Activated naive CD8-positive, alpha-beta T cell treated with anti-CD3 and anti-CD28 coated beads, Interleukin-2, amount 10 ng/mL, durations not matched to agents 7 days and 5 days (primary cell): ENCODE data around the gene MYO18A. TPM values are rescaled to one million over a fixed set of nuclear protein-coding genes. Genes with fewer than 3 reads are reported as not detected.

ENCODE experiments used
- ATAC-seq: fragments of 150-1000 bp; cut with Tn5 transposase; one replicate; pipeline ENCODE4 v1.10.0; 2021; ENCODE audit warnings: low read depth, moderate library complexity
- POLR2A ChIA-PET: fragments of 350-600 bp; sonication (Branson Sonifier 250); formaldehyde crosslinking; loops from one replicate; lab custom pipeline; 2021; ENCODE audit warnings: antibody characterized with exemption; lab: Charles Lee
- DNase-seq: peaks from one replicate; pipeline ENCODE4 v3.0.0; 2021
- H3K27ac Mint-ChIP-seq: one replicate; pipeline ENCODE4 v1.8.0; 2022; ENCODE audit warnings: mild to moderate bottlenecking, mixed read lengths
- H3K27me3 Mint-ChIP-seq: one replicate; pipeline ENCODE4 v1.8.0; 2022; ENCODE audit warnings: mild to moderate bottlenecking, moderate library complexity, mixed read lengths
- H3K36me3 Mint-ChIP-seq: one replicate; pipeline ENCODE4 v1.8.0; 2021; ENCODE audit warnings: mild to moderate bottlenecking, mixed read lengths
- H3K4me1 Mint-ChIP-seq: one replicate; pipeline ENCODE4 v1.8.0; 2021; ENCODE audit warnings: mixed read lengths
- H3K4me3 Mint-ChIP-seq: one replicate; pipeline ENCODE4 v1.8.0; 2022; ENCODE audit warnings: mild to moderate bottlenecking, moderate library complexity, mixed read lengths
- H3K9me3 Mint-ChIP-seq: one replicate; pipeline ENCODE4 v1.8.0; 2021; ENCODE audit warnings: mixed read lengths
- total RNA-seq, 2 experiments: library from RNA; stranded (reverse); gene quantifications; one replicate each; pipeline ENCODE4 v1.2.3, GENCODE V29; 2021

MYO18A gene
- total RNA-seq, 2 experiments from 2014 or later, result 79.7 to 80.6 TPM

DNA sequence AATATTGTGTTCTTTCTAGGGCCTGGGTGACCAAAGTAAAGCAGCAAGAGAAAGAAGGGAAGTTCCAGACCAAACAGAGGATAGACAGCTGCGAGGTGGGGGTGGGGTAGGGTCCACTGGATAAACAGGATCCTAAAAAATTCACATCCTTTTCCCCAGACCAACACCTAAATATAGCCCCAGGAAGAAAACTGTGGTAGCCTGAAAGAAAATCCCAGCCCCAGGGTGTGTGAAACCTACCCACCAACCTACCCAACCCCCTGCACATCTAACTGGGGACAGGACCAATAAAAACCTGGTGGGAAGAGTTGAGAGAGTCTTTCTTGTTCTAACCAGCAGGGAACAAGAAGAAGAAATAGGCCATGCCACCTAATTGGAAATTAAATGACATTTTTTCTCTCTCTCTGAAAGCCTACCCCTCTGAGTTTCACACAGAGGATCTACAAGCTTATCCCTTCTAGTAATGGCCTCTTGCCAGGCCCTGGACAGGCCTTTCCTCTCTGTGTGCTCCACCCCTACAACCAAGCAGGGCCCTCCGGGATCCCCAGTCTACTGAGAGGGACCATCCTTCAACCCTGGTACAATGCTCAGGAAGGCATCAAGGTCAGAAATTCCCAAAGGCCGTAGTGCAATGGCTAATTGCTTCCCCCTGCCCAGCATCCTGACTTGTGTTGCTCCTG, 12.0 kb downstream of the MYO18A start:
- POLR2A ChIA-PET, result no interaction called here
- Mint-ChIP-seq H3K4me1 (peaks cover 2% of the 10 kb centered on the region), H3K9me3 (no peaks in the 10 kb centered on the region), H3K27me3 (no peaks in the 10 kb centered on the region), H3K27ac (no peak overlapping the region), H3K4me3 (no peak overlapping the region), H3K36me3 (peaks cover 6% of the 10 kb centered on the region)
- no peak for ATAC-seq
- no peak for DNase-seq

DNA sequence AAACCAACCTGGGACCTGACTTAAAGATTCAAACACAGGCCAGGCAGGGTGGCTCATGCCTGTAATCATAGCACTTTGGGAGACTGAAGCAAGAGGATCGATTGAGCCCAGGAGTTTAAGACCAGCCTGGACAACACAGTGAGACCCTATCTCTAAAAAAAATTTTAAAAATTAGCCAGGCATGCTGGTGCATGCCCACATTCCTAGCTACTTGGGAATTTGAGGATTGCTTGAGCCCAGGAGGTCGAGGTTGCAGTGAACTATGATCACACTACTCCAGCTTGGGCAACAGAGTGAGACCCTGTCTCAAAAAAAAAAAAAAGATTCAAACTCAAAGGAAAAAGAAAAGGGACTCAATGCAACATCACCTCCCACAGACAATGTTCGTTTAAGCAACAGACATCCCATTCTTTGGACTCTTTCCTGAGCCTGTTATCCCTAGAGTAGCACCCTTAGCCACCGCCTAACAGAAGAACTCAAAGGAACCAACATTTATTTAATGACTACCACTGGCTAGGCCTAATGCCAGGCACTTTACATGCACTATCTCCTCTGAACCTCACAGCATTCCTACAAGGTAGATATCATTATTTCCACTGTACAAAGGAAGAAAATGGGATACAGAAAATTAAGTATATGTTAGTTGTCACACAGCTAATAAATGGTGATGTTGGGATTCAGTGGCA, 12.7 kb downstream of the MYO18A start:
- no peaks in the 10 kb centered on the region for H3K9me3 Mint-ChIP-seq

DNA sequence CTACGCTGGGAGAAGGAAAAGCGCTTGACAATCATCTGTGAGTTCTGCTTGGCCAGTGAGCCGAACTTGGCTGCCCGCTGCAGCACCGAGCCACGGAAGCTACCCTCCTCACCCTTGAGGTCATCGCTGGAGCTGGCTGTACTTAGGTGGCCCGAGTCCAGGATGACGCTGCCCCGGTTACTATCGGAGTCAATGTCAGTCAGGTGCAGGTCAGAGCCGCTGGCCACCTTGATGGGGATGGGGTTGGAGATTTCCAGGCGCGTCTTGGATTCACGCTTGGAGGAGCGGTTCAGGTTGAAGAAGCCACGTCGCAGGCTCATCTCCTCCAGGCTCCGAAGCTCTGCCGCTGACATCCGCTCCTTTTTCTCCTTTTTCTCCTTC, 13.7 kb downstream of the MYO18A start:
- Mint-ChIP-seq H3K9me3 (no peaks in the 10 kb centered on the region), H3K27ac (no peak overlapping the region), H3K4me3 (no peak overlapping the region), H3K36me3 (peaks cover 5% of the 10 kb centered on the region), H3K27me3 (no peaks in the 10 kb centered on the region), H3K4me1 (peaks cover 2% of the 10 kb centered on the region)
- no peak for ATAC-seq
- DNase-seq, result no peak
- POLR2A ChIA-PET, result no interaction called here

More for the DNA sequence above, 12.7 kb downstream of the MYO18A start:
- POLR2A ChIA-PET, result no interaction called here
- H3K27ac Mint-ChIP-seq, result no peak overlapping the region
- no peaks in the 10 kb centered on the region for H3K27me3 Mint-ChIP-seq
- DNase-seq (no peak), ATAC-seq (no peak)
- peaks cover 2% of the 10 kb centered on the region for H3K4me1 Mint-ChIP-seq
- H3K4me3 Mint-ChIP-seq, result no peak overlapping the region
- H3K36me3 Mint-ChIP-seq, result peaks cover 5% of the 10 kb centered on the region

DNA sequence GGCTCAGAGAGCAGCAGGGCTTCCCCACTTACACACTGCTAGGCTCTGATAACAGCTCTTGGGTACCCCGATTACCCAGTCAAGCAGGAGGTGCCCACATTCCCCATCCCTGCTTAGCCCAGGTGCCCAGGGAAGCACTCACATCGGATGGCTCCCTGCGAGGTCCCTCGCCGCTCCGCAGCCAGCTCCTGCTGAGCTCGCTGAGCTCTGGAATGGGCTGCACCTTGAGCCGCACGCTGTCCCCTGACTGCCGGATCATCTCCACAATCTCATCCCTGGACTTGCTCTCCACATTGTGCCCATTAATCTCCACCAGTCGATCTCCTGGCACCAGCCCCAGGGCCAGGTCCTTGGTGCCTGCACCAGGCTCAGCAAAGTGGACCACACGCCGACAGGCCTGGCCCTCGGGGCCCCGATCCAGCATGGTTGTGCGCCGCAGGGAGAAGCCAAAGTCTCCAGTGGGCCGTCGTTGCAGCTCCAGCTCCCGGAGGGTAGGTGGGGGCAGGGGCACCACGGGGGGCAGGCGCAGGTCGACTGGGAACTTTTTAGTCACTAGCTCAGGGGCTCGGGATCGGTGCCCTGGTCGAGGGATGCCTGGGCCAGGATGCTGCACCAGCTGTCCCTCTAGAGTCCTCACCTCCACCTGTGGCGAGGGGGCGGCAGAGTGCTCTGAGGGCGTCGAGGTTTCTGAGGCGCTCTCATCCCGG, 14.2 kb downstream of the MYO18A start:
- POLR2A ChIA-PET, result no interaction called here
- Mint-ChIP-seq H3K27me3 (no peaks in the 10 kb centered on the region), H3K4me1 (peaks cover 2% of the 10 kb centered on the region), H3K4me3 (no peak overlapping the region), H3K36me3 (peaks cover 5% of the 10 kb centered on the region), H3K27ac (no peak overlapping the region), H3K9me3 (no peaks in the 10 kb centered on the region)
- DNase-seq (no peak), ATAC-seq (no peak)

GRCh38 chr17:29165261-29165660, 14.9 kb downstream of the MYO18A start:
- Mint-ChIP-seq H3K4me3 (no peak overlapping the region), H3K9me3 (no peaks in the 10 kb centered on the region), H3K27me3 (no peaks in the 10 kb centered on the region), H3K4me1 (no peaks in the 10 kb centered on the region), H3K36me3 (peaks cover 5% of the 10 kb centered on the region), H3K27ac (no peak overlapping the region)
- ATAC-seq, result no peak
- DNase-seq, result no peak
- POLR2A ChIA-PET, result interaction anchor here (1.7 kb wide), 1 partner anchor 12 kb away, joined by 5 read pairs; no protein-coding TSS in a partner anchor

GRCh38 chr17:29163563-29163962, 16.6 kb downstream of the MYO18A start:
- H3K27ac Mint-ChIP-seq, result no peak overlapping the region
- no peaks in the 10 kb centered on the region for H3K9me3 Mint-ChIP-seq
- H3K4me3 Mint-ChIP-seq, result no peak overlapping the region
- no peaks in the 10 kb centered on the region for H3K27me3 Mint-ChIP-seq
- POLR2A ChIA-PET, result interaction anchor here (1.7 kb wide), 1 partner anchor 13 kb away, joined by 5 read pairs; no protein-coding TSS in a partner anchor
- peaks cover 5% of the 10 kb centered on the region for H3K36me3 Mint-ChIP-seq
- no peak for DNase-seq
- ATAC-seq, result no peak
- H3K4me1 Mint-ChIP-seq, result peaks cover 10% of the 10 kb centered on the region

GRCh38 chr17:29162909-29163341, 17.3 kb downstream of the MYO18A start:
- POLR2A ChIA-PET, result interaction anchor here (1.0 kb wide), 1 partner anchor 15 kb away, joined by 3 read pairs; no protein-coding TSS in a partner anchor
- Mint-ChIP-seq H3K27me3 (no peaks in the 10 kb centered on the region), H3K27ac (peak overlapping the region; percentile 45), H3K36me3 (peaks cover 5% of the 10 kb centered on the region), H3K9me3 (no peaks in the 10 kb centered on the region), H3K4me3 (no peak overlapping the region), H3K4me1 (peaks cover 10% of the 10 kb centered on the region)
- DNase-seq, result no peak
- no peak for ATAC-seq

- H3K9me3 Mint-ChIP-seq, result no peaks in the 10 kb centered on the region
- POLR2A ChIA-PET, result interaction anchor here (1.0 kb wide), 1 partner anchor 16 kb away, joined by 3 read pairs; no protein-coding TSS in a partner anchor
- ATAC-seq (no peak), DNase-seq (no peak)
- H3K4me1 Mint-ChIP-seq, result peaks cover 10% of the 10 kb centered on the region
- no peak overlapping the region for H3K4me3 Mint-ChIP-seq
- no peaks in the 10 kb centered on the region for H3K27me3 Mint-ChIP-seq
- H3K27ac Mint-ChIP-seq, result no peak overlapping the region
- peaks cover 5% of the 10 kb centered on the region for H3K36me3 Mint-ChIP-seq
Measured at GRCh38 chr17:29162082-29162908, 17.9 kb downstream of the MYO18A start.

DNA sequence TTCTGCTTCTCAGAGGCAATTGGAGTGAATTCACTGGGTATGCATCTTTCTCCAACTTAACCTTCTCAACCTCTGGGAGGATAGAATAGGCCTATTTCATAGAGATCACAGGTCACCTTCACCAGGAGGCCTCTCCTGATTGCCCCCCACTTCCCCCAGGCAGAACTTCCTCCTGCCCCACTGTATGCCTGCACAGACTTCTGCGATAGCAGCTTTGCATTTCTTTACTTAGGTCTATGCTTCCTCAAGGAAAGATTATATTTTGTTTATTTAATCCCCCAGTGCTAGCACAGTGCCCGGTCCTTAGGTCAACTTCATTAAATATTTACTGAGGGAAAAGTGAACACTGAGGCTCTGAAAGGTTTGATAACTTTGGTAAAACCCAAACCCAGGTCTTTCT, 19.9 kb downstream of the MYO18A start:
- H3K27ac Mint-ChIP-seq, result no peak overlapping the region
- H3K4me3 Mint-ChIP-seq, result no peak overlapping the region
- ATAC-seq (no peak), DNase-seq (no peak)
- POLR2A ChIA-PET, result interaction anchor here (2.0 kb wide), 1 partner anchor 12 kb away, joined by 7 read pairs; no protein-coding TSS in a partner anchor
- H3K9me3 Mint-ChIP-seq, result no peaks in the 10 kb centered on the region
- H3K27me3 Mint-ChIP-seq, result no peaks in the 10 kb centered on the region
- peaks cover 2% of the 10 kb centered on the region for H3K36me3 Mint-ChIP-seq
- H3K4me1 Mint-ChIP-seq, result peaks cover 15% of the 10 kb centered on the region

DNA sequence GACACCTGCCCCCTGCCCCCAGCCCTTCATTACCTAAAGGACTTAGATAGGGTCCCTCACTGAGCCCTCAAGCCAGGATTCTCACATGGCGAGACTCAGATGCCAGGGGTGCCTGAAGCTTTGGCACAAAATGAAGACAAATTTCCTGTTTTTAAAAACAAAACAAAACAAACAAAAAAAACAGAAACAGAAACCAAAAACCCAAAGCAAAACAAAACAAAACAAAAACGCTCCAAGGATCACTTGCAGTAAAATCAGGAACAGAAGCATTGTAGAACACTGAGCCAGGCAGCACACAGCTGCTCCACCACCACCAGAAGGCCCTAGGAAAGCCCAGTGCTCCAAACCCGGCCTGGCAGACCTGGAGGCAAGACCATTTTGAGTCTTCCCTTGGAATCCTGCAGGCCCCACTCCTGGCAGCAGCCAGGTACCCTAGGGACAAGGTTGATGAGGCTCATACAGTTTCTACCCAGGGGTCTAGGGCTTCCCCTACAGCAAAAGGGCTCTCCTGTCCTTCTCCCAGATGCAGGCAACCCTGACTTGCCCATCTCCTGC, 20.8 kb downstream of the MYO18A start:
- Mint-ChIP-seq H3K4me1 (peaks cover 24% of the 10 kb centered on the region), H3K27me3 (no peaks in the 10 kb centered on the region), H3K9me3 (no peaks in the 10 kb centered on the region), H3K36me3 (no peaks in the 10 kb centered on the region), H3K4me3 (no peak overlapping the region), H3K27ac (peak overlapping the region; percentile 71)
- no peak for ATAC-seq
- POLR2A ChIA-PET, result interaction anchor here (2.0 kb wide), 1 partner anchor 11 kb away, joined by 7 read pairs; no protein-coding TSS in a partner anchor
- no peak for DNase-seq

- Mint-ChIP-seq H3K27me3 (no peaks in the 10 kb centered on the region), H3K9me3 (no peaks in the 10 kb centered on the region), H3K4me1 (peaks cover 30% of the 10 kb centered on the region), H3K27ac (peak overlapping the region; percentile 71), H3K36me3 (no peaks in the 10 kb centered on the region), H3K4me3 (no peak overlapping the region)
- ATAC-seq (no peak), DNase-seq (no peak)
- POLR2A ChIA-PET, result interaction anchor here (2.0 kb wide), 1 partner anchor 10 kb away, joined by 7 read pairs; no protein-coding TSS in a partner anchor
Measured at GRCh38 chr17:29158488-29159275, 21.5 kb downstream of the MYO18A start.

GRCh38 chr17:29158096-29158487, 22.1 kb downstream of the MYO18A start:
- H3K27me3 Mint-ChIP-seq, result no peaks in the 10 kb centered on the region
- peaks cover 30% of the 10 kb centered on the region for H3K4me1 Mint-ChIP-seq
- ATAC-seq, result no peak
- H3K4me3 Mint-ChIP-seq, result no peak overlapping the region
- POLR2A ChIA-PET, result no interaction called here
- no peaks in the 10 kb centered on the region for H3K9me3 Mint-ChIP-seq
- peaks cover 2% of the 10 kb centered on the region for H3K36me3 Mint-ChIP-seq
- no peak overlapping the region for H3K27ac Mint-ChIP-seq
- no peak for DNase-seq
